Caco-2 (cell line): ENCODE measurements around the gene CEBPG. TPM values are rescaled to one million over a fixed set of nuclear protein-coding genes. Genes with fewer than 3 reads are reported as not detected.

Experiments
- BruUV-seq: library from RNA; stranded (reverse); fragments of 400-500 nt; replicated peaks from 2 replicates; lab custom pipeline; 2021; lab: Mats Ljungman, UMichigan
- CTCF ChIA-PET: fragments of 300-600 bp; sonication (Branson Sonifier 250); formaldehyde crosslinking; loops from one replicate; lab custom pipeline; 2022; ENCODE audit warnings: antibody characterized with exemption; lab: Charles Lee
- POLR2A ChIA-PET: fragments of 300-600 bp; sonication (Branson Sonifier 250); formaldehyde crosslinking; loops from one replicate; lab custom pipeline; 2022; ENCODE audit warnings: antibody characterized with exemption; lab: Charles Lee
- DNase-seq, 2 experiments: peaks; one replicate each; pipeline versions ENCODE4 v3.0.0 to v3.0.0-alpha.2; 2020 to 2022
- H3K27me3 ChIP-seq: replicated peaks from 2 replicates; pipeline ENCODE4 v1.6.0; 2011; ENCODE audit warnings: low read length; ENCODE audit not compliant: control insufficient read depth, insufficient read depth
- H3K36me3 ChIP-seq: 2 replicates; pipeline ENCODE4 v1.5.1; 2011; ENCODE audit warnings: low read length; ENCODE audit not compliant: control insufficient read depth, insufficient read depth
- H3K4me1 ChIP-seq: fragments of 250-450 bp; sonication (Bioruptor Pico); 2 replicates; pipeline ENCODE4 v1.5.1; 2020; ENCODE audit warnings: mild to moderate bottlenecking
- H3K4me3 ChIP-seq: 2 replicates; pipeline ENCODE4 v1.5.1; 2011; ENCODE audit warnings: low read depth, mild to moderate bottlenecking, control low read depth, low read length
- H3K9me3 ChIP-seq: fragments of 250-450 bp; sonication (Bioruptor Pico); 2 replicates; pipeline ENCODE4 v1.5.1; 2020; ENCODE audit warnings: mild to moderate bottlenecking, moderate library complexity
- H3K27ac Mint-ChIP-seq: one replicate; pipeline ENCODE4 v1.8.0; 2022; ENCODE audit warnings: mixed read lengths; ENCODE audit not compliant: unreplicated experiment
- H3K27me3 Mint-ChIP-seq: one replicate; pipeline ENCODE4 v1.8.0; 2022; ENCODE audit warnings: mixed read lengths; ENCODE audit not compliant: insufficient read depth, unreplicated experiment
- H3K36me3 Mint-ChIP-seq: one replicate; pipeline ENCODE4 v1.8.0; 2022; ENCODE audit warnings: mild to moderate bottlenecking, mixed read lengths; ENCODE audit not compliant: insufficient read depth, unreplicated experiment
- H3K4me1 Mint-ChIP-seq: one replicate; pipeline ENCODE4 v1.8.0; 2022; ENCODE audit warnings: low read depth, mixed read lengths; ENCODE audit not compliant: unreplicated experiment
- H3K4me3 Mint-ChIP-seq: one replicate; pipeline ENCODE4 v1.8.0; 2022; ENCODE audit warnings: mild to moderate bottlenecking, moderate library complexity, mixed read lengths; ENCODE audit not compliant: unreplicated experiment
- H3K9me3 Mint-ChIP-seq: one replicate; pipeline ENCODE4 v1.8.0; 2022; ENCODE audit warnings: mixed read lengths; ENCODE audit not compliant: unreplicated experiment
- CTCF ChIP-seq, 2 experiments: fragments of 200-600 bp in 1 of 2; IDR thresholded peaks; 1 replicate in 1 of 2; 2 replicates in 1 of 2; pipeline versions ENCODE4 v1.5.1 to v1.8.0; 2011 to 2022; ENCODE audit warnings: antibody characterized with exemption in 1 of 2, control low read depth in 1 of 2, inconsistent platforms in 1 of 2, low read depth in 1 of 2, low read length in 1 of 2, mild to moderate bottlenecking in 1 of 2, moderate library complexity in 1 of 2; ENCODE audit not compliant: insufficient read depth in 1 of 2, severe bottlenecking in 1 of 2, unreplicated experiment in 1 of 2
- intact Hi-C: fragments of 100-400 bp; cut with micrococcal nuclease; formaldehyde crosslinking; loops from one replicate; pipeline ENCODE4 v1.10.0; 2022; ENCODE audit not compliant: unreplicated experiment
- total RNA-seq: library from RNA; stranded (reverse); gene quantifications from 2 replicates; pipeline ENCODE4 v1.2.3, GENCODE V29; 2022

The CEBPG gene
- total RNA-seq, 1 experiment from 2014 or later: 79.4 TPM

- peaks cover 5% of the 10 kb centered on the region for H3K4me1 Mint-ChIP-seq
- intact Hi-C loops: no loop called here
- no peak overlapping the region for H3K4me3 Mint-ChIP-seq
These were observed 16.1 kb downstream of the CEBPG start for GRCh38 chr19:33389421-33390100.

GRCh38 chr19:33390101-33390907, 16.8 kb downstream of the CEBPG start:
- Mint-ChIP-seq H3K27me3 (no peaks in the 10 kb centered on the region), H3K4me1 (peaks cover 5% of the 10 kb centered on the region), H3K36me3 (peaks cover 48% of the 10 kb centered on the region), H3K4me3 (no peak overlapping the region), H3K27ac (no peak overlapping the region), H3K9me3 (no peaks in the 10 kb centered on the region)
- peak in 1 of 2 experiments; percentile 28 for DNase-seq
- intact Hi-C loops: no loop called here
- H3K4me3 ChIP-seq: no peak overlapping the region
- H3K4me1 ChIP-seq: no peaks in the 10 kb centered on the region
- no peaks in the 10 kb centered on the region for H3K9me3 ChIP-seq
- peaks cover 3% of the 10 kb centered on the region for H3K36me3 ChIP-seq
- no peak for TF ChIP-seq CTCF (IDR thresholded peaks at IDR 0.05; ENCODE audit: insufficient read depth in 1 of 2, low read depth in 1 of 2, low read length in 1 of 2, severe bottlenecking in 1 of 2, unreplicated experiment in 1 of 2)
- ChIA-PET POLR2A (no interaction called here), CTCF (interaction anchor here (0.5 to 2.2 kb wide), 3 partner anchors 16 to 700 kb away, joined by 3 to 4 read pairs (median 3); no protein-coding TSS in a partner anchor)
- H3K27me3 ChIP-seq: no peaks in the 10 kb centered on the region
- no TSS peak for BruUV-seq

More at GRCh38 chr19:33389421-33390100, 16.1 kb downstream of the CEBPG start:
- TF ChIP-seq CTCF (IDR thresholded peaks at IDR 0.05; ENCODE audit: insufficient read depth in 1 of 2, low read depth in 1 of 2, low read length in 1 of 2, severe bottlenecking in 1 of 2, unreplicated experiment in 1 of 2): no peak
- Histone ChIP-seq H3K36me3 (peaks cover 3% of the 10 kb centered on the region), H3K9me3 (no peaks in the 10 kb centered on the region), H3K4me1 (no peaks in the 10 kb centered on the region), H3K27me3 (no peaks in the 10 kb centered on the region), H3K4me3 (no peak overlapping the region)
- H3K36me3 Mint-ChIP-seq: peaks cover 46% of the 10 kb centered on the region
- no peak overlapping the region for H3K27ac Mint-ChIP-seq
- POLR2A ChIA-PET: no interaction called here
- CTCF ChIA-PET: interaction anchor here (1.0 to 1.3 kb wide), 2 partner anchors 9 to 16 kb away, joined by 3 read pairs; no protein-coding TSS in a partner anchor
- DNase-seq: peak in 1 of 2 experiments; percentile 32
- no peaks in the 10 kb centered on the region for H3K9me3 Mint-ChIP-seq
- no TSS peak for BruUV-seq
- no peaks in the 10 kb centered on the region for H3K27me3 Mint-ChIP-seq

- H3K4me3 ChIP-seq: no peak overlapping the region
These were observed 17.6 kb downstream of the CEBPG start for GRCh38 chr19:33390908-33391630.

More at GRCh38 chr19:33390908-33391630, 17.6 kb downstream of the CEBPG start:
- Mint-ChIP-seq H3K36me3 (peaks cover 43% of the 10 kb centered on the region), H3K27me3 (no peaks in the 10 kb centered on the region), H3K4me3 (no peak overlapping the region), H3K9me3 (no peaks in the 10 kb centered on the region), H3K4me1 (peaks cover 5% of the 10 kb centered on the region), H3K27ac (no peak overlapping the region)
- Histone ChIP-seq H3K4me1 (no peaks in the 10 kb centered on the region), H3K36me3 (peaks cover 2% of the 10 kb centered on the region), H3K27me3 (no peaks in the 10 kb centered on the region), H3K9me3 (no peaks in the 10 kb centered on the region)
- ChIA-PET POLR2A (no interaction called here), CTCF (interaction anchor here (0.5 to 2.2 kb wide), 2 partner anchors 156 to 701 kb away, joined by 3 to 4 read pairs; no protein-coding TSS in a partner anchor)
- BruUV-seq: no TSS peak
- no peak for TF ChIP-seq CTCF (IDR thresholded peaks at IDR 0.05; ENCODE audit: insufficient read depth in 1 of 2, low read depth in 1 of 2, low read length in 1 of 2, severe bottlenecking in 1 of 2, unreplicated experiment in 1 of 2)
- peak in 1 of 2 experiments; percentile 33 for DNase-seq
- intact Hi-C loops: no loop called here
